ENCODE measurements around the gene SNAPC1.

Gene SNAPC1

DNA sequence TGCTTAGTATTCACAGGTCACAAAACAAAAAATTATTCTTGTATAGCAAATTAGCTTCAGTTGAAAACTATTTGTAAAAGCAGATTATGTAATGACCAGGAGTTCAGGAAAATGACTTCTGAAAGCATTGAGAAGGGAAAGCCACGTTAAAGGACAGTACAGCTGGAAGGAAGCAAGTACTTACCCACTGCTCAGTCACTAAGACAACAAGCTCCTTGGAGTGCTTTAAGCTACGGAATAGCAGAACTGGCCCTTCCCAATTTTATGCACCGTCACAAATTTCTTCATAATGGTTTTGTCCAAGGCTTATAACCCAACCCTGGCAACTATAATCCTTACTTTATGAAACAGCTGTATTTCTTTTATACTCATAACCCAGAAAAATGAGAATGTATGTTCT is 13.0 kb upstream of the SNAPC1 start:
- DNase-seq (ENCODE audit: low read depth) = no peak
- H3K4me3 ChIP-seq (ENCODE audit: control insufficient read depth, low read depth, low read length) = no peak overlapping the region

DNA sequence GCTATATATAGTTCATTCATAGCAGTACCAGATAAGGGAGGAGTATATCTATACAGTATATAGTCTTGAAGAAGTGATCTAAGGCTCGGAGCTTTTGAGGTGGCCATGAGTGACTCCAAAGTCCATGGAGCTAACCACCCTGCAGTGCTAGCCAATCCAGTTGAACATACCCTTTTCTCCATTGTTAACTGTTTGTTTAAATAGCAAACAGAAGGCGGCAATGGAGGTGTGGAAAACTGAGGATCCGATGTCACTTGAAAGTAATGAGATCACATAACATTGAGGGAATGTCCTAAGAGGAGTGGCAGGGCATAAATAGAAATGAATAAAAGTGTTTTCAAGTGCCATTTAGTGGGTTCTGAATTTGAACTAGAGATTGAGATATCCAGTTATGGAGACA is 12.4 kb upstream of the SNAPC1 start:
- H3K4me3 ChIP-seq (ENCODE audit: control insufficient read depth, low read depth, low read length) = no peak overlapping the region
- TF ChIP-seq, protein P1, sequence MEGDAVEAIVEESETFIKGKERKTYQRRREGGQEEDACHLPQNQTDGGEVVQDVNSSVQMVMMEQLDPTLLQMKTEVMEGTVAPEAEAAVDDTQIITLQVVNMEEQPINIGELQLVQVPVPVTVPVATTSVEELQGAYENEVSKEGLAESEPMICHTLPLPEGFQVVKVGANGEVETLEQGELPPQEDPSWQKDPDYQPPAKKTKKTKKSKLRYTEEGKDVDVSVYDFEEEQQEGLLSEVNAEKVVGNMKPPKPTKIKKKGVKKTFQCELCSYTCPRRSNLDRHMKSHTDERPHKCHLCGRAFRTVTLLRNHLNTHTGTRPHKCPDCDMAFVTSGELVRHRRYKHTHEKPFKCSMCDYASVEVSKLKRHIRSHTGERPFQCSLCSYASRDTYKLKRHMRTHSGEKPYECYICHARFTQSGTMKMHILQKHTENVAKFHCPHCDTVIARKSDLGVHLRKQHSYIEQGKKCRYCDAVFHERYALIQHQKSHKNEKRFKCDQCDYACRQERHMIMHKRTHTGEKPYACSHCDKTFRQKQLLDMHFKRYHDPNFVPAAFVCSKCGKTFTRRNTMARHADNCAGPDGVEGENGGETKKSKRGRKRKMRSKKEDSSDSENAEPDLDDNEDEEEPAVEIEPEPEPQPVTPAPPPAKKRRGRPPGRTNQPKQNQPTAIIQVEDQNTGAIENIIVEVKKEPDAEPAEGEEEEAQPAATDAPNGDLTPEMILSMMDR (IDR thresholded peaks at IDR 0.05; ENCODE audit: control insufficient read depth, insufficient read depth, low read depth, low read length, missing control alignments) = no peak
- no peak for DNase-seq (ENCODE audit: low read depth)

More for the DNA sequence above, 13.0 kb upstream of the SNAPC1 start:
- TF ChIP-seq, protein P1 (IDR thresholded peaks at IDR 0.05; ENCODE audit: control insufficient read depth, insufficient read depth, low read depth, low read length, missing control alignments) = no peak

DNA sequence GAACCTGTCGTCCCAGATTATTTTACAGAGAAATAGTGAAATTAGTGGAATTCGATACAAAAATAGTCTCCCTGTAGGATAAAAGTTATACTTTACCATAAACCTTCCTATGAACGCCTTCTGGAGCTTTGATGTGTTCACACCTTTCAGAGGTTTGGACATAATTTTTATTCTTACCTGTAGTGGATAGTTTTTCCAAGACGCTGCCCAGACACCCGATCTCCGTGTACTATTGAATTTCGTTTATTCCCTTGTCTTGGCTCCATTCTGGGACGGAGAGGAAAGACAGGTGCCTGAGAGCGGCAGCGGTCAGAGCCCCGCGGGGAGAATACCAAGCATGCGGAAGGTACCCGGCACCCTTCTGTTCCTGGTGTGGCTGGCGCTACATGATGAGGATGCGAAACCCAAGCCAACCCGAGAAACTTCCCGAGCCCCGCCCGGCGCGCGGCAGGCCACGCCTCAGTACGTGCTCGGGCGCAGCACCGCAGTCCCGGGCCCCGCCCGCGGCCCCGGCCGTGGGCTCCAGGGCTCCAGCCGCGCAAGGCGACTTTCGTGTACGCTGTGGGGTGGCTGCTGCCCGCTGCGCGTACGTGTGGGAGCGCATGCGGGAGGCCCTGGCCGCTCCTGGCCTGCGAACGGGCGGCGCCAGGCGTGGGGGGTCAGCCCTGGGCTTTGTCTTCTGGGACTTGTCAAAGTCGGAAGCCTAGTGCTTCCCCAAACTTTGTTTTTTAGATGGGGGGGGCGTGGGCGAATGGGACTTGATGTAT is 11.3 kb upstream of the SNAPC1 start:
- DNase-seq (ENCODE audit: low read depth) = no peak
- TF ChIP-seq, protein P1 (IDR thresholded peaks at IDR 0.05; ENCODE audit: control insufficient read depth, insufficient read depth, low read depth, low read length, missing control alignments) = no peak
- peak overlapping the region; percentile 14; the same call in 1 of the 2 replicates for H3K4me3 ChIP-seq (ENCODE audit: control insufficient read depth, low read depth, low read length)

DNA sequence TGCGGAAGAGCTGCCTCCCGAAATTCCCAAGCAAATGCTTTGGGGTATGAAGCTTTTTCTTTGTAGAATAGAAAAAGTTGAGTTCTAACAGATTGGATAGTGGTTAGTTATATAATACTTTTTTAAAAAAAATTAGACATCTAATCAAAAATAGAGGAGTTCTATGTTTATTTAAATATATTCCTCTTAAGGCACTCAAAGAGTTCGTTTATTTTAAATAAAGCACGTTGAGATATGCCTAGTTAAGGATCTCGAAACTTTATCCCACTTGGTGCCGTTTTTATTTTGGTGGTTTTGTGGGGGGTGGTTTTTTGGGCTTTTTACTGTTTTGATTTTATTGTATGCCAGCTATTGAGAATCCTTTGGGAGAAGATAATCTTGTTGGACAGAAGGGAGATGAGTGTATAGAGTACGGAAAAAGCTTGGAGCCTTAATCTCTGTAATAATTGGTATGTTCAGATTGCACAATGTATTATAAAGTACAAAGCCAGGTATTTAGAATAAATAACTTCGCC is 10.7 kb upstream of the SNAPC1 start:
- no peak overlapping the region for H3K4me3 ChIP-seq (ENCODE audit: control insufficient read depth, low read depth, low read length)
- TF ChIP-seq, protein P1 (IDR thresholded peaks at IDR 0.05; ENCODE audit: control insufficient read depth, insufficient read depth, low read depth, low read length, missing control alignments) = no peak
- no peak for DNase-seq (ENCODE audit: low read depth)

DNA sequence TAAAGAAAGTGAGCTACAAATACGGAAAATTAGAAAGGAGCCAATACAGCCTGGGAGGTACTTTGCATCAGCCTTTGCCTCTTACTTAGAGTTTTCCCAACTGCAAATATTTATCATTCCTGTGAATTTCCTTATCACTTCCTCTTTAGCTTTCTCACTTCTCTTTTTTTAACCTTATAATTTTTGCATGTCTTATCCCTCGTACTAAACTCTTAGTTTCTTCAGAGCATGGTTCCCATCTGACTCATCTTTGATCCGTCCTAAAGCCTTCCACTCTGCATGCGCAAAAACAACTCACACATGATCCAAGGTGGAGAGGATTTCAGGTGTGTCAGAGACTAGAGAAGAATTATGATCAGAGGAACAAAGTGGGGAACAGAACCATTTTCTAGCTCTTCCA is 9.6 kb upstream of the SNAPC1 start:
- H3K4me3 ChIP-seq (ENCODE audit: control insufficient read depth, low read depth, low read length) = no peak overlapping the region
- no peak for DNase-seq (ENCODE audit: low read depth)

DNA sequence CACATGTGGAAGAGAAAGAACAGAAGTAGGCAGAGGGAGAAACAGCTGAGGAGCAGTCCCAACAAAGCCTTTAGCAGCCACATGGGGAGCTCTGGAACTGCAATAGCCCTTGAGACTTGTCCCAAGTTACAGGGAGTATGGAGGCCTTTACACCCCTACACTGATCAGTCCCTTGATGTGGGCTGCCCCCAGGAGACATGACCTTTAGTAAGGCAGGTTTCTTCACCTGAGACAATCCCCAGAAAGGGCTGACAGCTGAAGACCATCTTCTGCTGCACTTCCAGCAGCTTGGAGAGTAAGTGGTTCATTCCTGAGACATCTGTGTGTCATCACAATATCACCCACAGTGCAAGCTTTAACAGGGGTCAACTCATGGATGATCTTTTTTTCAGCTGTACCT is 8.6 kb upstream of the SNAPC1 start:
- TF ChIP-seq, protein P1 (IDR thresholded peaks at IDR 0.05; ENCODE audit: control insufficient read depth, insufficient read depth, low read depth, low read length, missing control alignments) = peak; percentile 10
- H3K4me3 ChIP-seq (ENCODE audit: control insufficient read depth, low read depth, low read length) = no peak overlapping the region
- DNase-seq (ENCODE audit: low read depth) = no peak

More for the DNA sequence above, 9.6 kb upstream of the SNAPC1 start:
- TF ChIP-seq, protein P1 (IDR thresholded peaks at IDR 0.05; ENCODE audit: control insufficient read depth, insufficient read depth, low read depth, low read length, missing control alignments) = no peak

Data from AG09309 (cell line).